Gastroesophageal sphincter (tissue), 4 donors: ENCODE results near the gene MEGF6. TPM values are rescaled to one million over a fixed set of nuclear protein-coding genes. Genes with fewer than 3 reads are reported as not detected.

ENCODE experiments used
- ATAC-seq: fragments of 150-250 bp; one replicate; pipeline ENCODE4 v1.9.1; 2016; ENCODE audit warnings: mild to moderate bottlenecking, moderate library complexity
- H3K27ac ChIP-seq, 4 donors: fragments of 200-600 bp; sonication (generic) in 3 of 4; 1 replicate in 3 of 4; 2 replicates in 1 of 4; pipeline ENCODE4 v1.5.1; 2016 to 2019
- H3K27me3 ChIP-seq: fragments of 200-600 bp; sonication (generic); one replicate; pipeline ENCODE4 v1.5.1; 2019
- H3K36me3 ChIP-seq, 2 donors: fragments of 200-600 bp; sonication (generic); one replicate each; pipeline ENCODE4 v1.5.1; 2019; ENCODE audit warnings: control low read depth in 1 of 2
- H3K4me1 ChIP-seq, 3 donors: fragments of 200-600 bp; sonication (generic); 1 replicate in 2 of 3; 2 replicates in 1 of 3; pipeline ENCODE4 v1.5.1; 2016 to 2019; ENCODE audit warnings: control low read depth in 2 of 3
- H3K4me3 ChIP-seq, 2 donors: fragments of 200-600 bp; sonication (generic); one replicate each; pipeline ENCODE4 v1.5.1; 2019; ENCODE audit warnings: mild to moderate bottlenecking in 1 of 2, moderate library complexity in 1 of 2
- H3K9me3 ChIP-seq, 3 donors: fragments of 200-600 bp; sonication (generic); one replicate each; pipeline ENCODE4 v1.5.1; 2017 to 2019; ENCODE audit warnings: control low read depth in 2 of 3
- CTCF ChIP-seq, 4 experiments: fragments of 200-600 bp in 2 of 4; fragments of 450-650 bp in 2 of 4; sonication (generic) in 1 of 4; IDR thresholded peaks; one replicate each; pipeline ENCODE4 v1.5.1; 2017 to 2019; ENCODE audit warnings: antibody characterized with exemption in 4 of 4, mild to moderate bottlenecking in 2 of 4, moderate library complexity in 2 of 4
- EP300 ChIP-seq: sonication (generic); formaldehyde crosslinking; IDR thresholded peaks from one replicate; pipeline ENCODE4 v1.6.1; 2017; ENCODE audit warnings: antibody characterized with exemption, mild to moderate bottlenecking
- POLR2A ChIP-seq, 2 donors: fragments of 450-650 bp; IDR thresholded peaks; one replicate each; pipeline ENCODE4 v1.6.1; 2017; ENCODE audit warnings: antibody characterized with exemption in 2 of 2, mild to moderate bottlenecking in 2 of 2, moderate library complexity in 1 of 2
- POLR2AphosphoS5 ChIP-seq: sonication (generic); formaldehyde crosslinking; IDR thresholded peaks from one replicate; pipeline ENCODE4 v1.6.1; 2017; ENCODE audit warnings: antibody characterized with exemption
- WGBS, 2 donors: methylation state at CpG; one replicate each; pipeline ENCODE4 v1.1.5; 2018; ENCODE audit warnings: low coverage in 1 of 2; 5-methylcytosine and 5-hydroxymethylcytosine counted together
- total RNA-seq, 4 donors: library from RNA; depleted of rRNA; stranded (reverse); fragments of >200 nt; gene quantifications; one replicate each; pipeline ENCODE4 v1.1.0, GENCODE V29; 2016

The MEGF6 gene
- total RNA-seq, 4 donors from 2014 or later = 4.7 to 15.5 (median 10.8) TPM

GRCh38 chr1:3483380-3483779, 127.9 kb downstream of the MEGF6 start:
- no peak for TF ChIP-seq POLR2A (IDR thresholded peaks at IDR 0.05)
- no peak for TF ChIP-seq POLR2AphosphoS5
- no peak for TF ChIP-seq CTCF (IDR thresholded peaks at IDR 0.05)
- TF ChIP-seq EP300 = no peak
- Histone ChIP-seq H3K4me3 (no peak overlapping the region), H3K4me1 (no peaks in the 10 kb centered on the region), H3K27ac (no peak overlapping the region), H3K36me3 (no peaks in the 10 kb centered on the region), H3K9me3 (peaks cover 0 to 5% (median 0%) of the 10 kb centered on the region in 3 donors), H3K27me3 (peaks cover 32% of the 10 kb centered on the region)
- no CpG with 5 or more reads among the region's 14 CpGs for WGBS, 2 donors
- ATAC-seq = no peak

- no peaks in the 10 kb centered on the region for H3K9me3 ChIP-seq
- WGBS, 2 donors = 66% methylated on average over 6 of the region's 18 CpGs; no CpG with 5 or more reads in 1 of the 2 donors
- peaks cover 40% of the 10 kb centered on the region for H3K27me3 ChIP-seq
- no peak overlapping the region for H3K27ac ChIP-seq
- no peak overlapping the region for H3K4me3 ChIP-seq
- no peak for ATAC-seq
- TF ChIP-seq POLR2AphosphoS5 (no peak), POLR2A (IDR thresholded peaks at IDR 0.05) (no peak), EP300 (no peak), CTCF (IDR thresholded peaks at IDR 0.05) (no peak)
- H3K4me1 ChIP-seq = no peaks in the 10 kb centered on the region
- no peaks in the 10 kb centered on the region for H3K36me3 ChIP-seq
Observed at GRCh38 chr1:3482378-3482849, 128.9 kb downstream of the MEGF6 start.

GRCh38 chr1:3481836-3482375, 129.4 kb downstream of the MEGF6 start:
- ATAC-seq = no peak
- Histone ChIP-seq H3K27me3 (peaks cover 45% of the 10 kb centered on the region), H3K36me3 (no peaks in the 10 kb centered on the region), H3K4me3 (no peak overlapping the region), H3K4me1 (no peaks in the 10 kb centered on the region), H3K9me3 (no peaks in the 10 kb centered on the region), H3K27ac (no peak overlapping the region)
- no CpG with 5 or more reads among the region's 20 CpGs for WGBS, 2 donors
- no peak for TF ChIP-seq POLR2AphosphoS5
- TF ChIP-seq EP300 = no peak
- TF ChIP-seq POLR2A (IDR thresholded peaks at IDR 0.05) = no peak
- no peak for TF ChIP-seq CTCF (IDR thresholded peaks at IDR 0.05)

- WGBS, 2 donors = 24 to 47% methylated on average over 2 of the region's 15 CpGs
- peaks cover 53% of the 10 kb centered on the region for H3K27me3 ChIP-seq
- no peak overlapping the region for H3K4me3 ChIP-seq
- H3K9me3 ChIP-seq = no peaks in the 10 kb centered on the region
- ATAC-seq = no peak
- H3K4me1 ChIP-seq = no peaks in the 10 kb centered on the region
- TF ChIP-seq EP300 (no peak), POLR2A (IDR thresholded peaks at IDR 0.05) (no peak), CTCF (IDR thresholded peaks at IDR 0.05) (no peak)
- no peaks in the 10 kb centered on the region for H3K36me3 ChIP-seq
- H3K27ac ChIP-seq = no peak overlapping the region
Observed at GRCh38 chr1:3481046-3481445, 130.3 kb downstream of the MEGF6 start.

- H3K4me1 ChIP-seq = no peaks in the 10 kb centered on the region
- no peak for ATAC-seq
- H3K4me3 ChIP-seq = no peak overlapping the region
- H3K9me3 ChIP-seq = no peaks in the 10 kb centered on the region
- H3K36me3 ChIP-seq = no peaks in the 10 kb centered on the region
- no CpG with 5 or more reads among the region's 21 CpGs for WGBS, 2 donors
- H3K27ac ChIP-seq = no peak overlapping the region
- no peak for TF ChIP-seq POLR2A (IDR thresholded peaks at IDR 0.05)
- peaks cover 59% of the 10 kb centered on the region for H3K27me3 ChIP-seq
Observed at GRCh38 chr1:3480369-3480719, 131.0 kb downstream of the MEGF6 start.
